Fibroblast of pulmonary artery (primary cell): ENCODE data around the gene VARS2.

ENCODE experiments used
- DNase-seq: peaks from one replicate; pipeline ENCODE4 v3.0.0-alpha.2; 2010; ENCODE audit warnings: low read depth
- H3K4me3 ChIP-seq: replicated peaks from 2 replicates; pipeline ENCODE4 v1.5.1; 2011; ENCODE audit warnings: low read depth, mild to moderate bottlenecking, control low read depth, low read length, moderate library complexity
- TF ChIP-seq, protein P1 (sequence below): IDR thresholded peaks from 2 replicates; pipeline ENCODE4 v1.5.1; 2011; ENCODE audit warnings: mild to moderate bottlenecking, control low read depth, low read length, inconsistent platforms; ENCODE audit errors: missing control alignments

The VARS2 gene

DNA sequence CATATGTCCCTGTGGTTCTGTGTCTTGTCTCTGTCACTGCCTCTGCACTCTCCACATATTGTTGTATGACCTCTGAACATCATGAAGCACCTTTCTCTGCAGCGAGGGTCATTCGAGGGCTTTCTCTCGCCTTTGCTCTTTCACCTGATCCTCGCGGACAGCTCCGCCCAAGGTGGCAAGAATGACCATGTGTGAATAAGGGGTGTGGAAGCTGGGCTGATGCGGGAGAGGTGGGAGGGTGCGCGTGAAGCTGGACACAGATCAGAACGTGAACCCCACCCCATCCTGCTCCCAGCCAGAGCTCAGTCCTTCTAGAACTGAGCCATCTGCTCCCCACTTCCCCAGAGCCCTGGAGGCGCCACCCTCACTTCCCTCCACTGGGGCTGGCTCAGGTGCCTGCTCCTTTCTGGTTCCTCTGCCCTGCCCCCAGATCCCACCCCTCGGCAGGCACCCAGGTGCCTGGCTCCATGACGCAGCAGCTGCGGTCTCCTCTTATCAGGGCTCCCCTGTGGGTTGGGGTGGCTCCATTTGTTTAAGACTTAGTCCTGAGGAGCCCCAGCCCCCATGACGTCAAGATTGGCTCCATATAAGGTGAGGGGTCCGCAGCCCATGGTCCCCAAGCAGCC lies 26.4 kb downstream of the VARS2 start, which contains the start of gene MUCL3:
Gene MUCL3, plus strand, starts transcription at position 613 of the 626 bp plus-strand sequence. CDS start 27 bp downstream, outside the sequence.
- DNase-seq: no peak
- no peak within 1 kb of the TSS for H3K4me3 ChIP-seq
- TF ChIP-seq, protein P1, sequence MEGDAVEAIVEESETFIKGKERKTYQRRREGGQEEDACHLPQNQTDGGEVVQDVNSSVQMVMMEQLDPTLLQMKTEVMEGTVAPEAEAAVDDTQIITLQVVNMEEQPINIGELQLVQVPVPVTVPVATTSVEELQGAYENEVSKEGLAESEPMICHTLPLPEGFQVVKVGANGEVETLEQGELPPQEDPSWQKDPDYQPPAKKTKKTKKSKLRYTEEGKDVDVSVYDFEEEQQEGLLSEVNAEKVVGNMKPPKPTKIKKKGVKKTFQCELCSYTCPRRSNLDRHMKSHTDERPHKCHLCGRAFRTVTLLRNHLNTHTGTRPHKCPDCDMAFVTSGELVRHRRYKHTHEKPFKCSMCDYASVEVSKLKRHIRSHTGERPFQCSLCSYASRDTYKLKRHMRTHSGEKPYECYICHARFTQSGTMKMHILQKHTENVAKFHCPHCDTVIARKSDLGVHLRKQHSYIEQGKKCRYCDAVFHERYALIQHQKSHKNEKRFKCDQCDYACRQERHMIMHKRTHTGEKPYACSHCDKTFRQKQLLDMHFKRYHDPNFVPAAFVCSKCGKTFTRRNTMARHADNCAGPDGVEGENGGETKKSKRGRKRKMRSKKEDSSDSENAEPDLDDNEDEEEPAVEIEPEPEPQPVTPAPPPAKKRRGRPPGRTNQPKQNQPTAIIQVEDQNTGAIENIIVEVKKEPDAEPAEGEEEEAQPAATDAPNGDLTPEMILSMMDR: no peak

DNA sequence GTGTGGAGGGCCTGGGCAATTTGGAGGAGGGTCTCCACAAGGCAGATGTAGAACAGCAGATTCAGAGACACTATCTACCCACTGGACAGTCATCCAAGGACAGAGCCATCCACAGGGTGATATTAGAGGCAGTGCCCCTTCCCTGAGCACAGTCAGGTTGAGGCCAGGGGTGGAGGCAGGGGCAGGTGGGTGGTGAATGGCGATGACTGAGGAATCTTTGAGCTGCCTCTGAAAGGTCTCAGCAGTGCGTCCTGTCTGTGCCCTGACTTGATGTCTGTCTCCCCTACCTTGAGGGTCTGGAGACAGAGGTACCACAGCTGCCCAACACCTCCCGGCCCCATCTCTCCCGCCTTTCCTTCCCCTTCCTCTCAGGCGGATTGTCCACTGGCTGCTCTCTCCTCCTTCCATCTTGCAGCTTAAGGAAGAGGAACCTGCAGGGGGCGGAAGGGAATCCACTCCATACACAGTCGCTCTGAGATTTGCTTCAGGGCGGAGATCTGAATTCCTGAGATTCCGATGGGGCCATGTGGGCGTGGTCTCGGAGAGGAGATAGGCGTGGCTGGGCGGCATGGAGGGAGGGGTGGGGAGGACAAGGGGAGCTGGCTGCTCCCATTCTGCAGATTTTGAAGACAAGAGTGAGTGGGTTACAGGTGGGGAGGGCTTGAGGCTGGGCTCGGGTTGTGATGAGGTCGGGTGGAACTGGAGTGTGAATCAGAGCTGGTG lies 28.5 kb downstream of the VARS2 start:
- TF ChIP-seq, protein P1: peak; percentile 72
- DNase-seq: peak; percentile 85
- no peak overlapping the region for H3K4me3 ChIP-seq

DNA sequence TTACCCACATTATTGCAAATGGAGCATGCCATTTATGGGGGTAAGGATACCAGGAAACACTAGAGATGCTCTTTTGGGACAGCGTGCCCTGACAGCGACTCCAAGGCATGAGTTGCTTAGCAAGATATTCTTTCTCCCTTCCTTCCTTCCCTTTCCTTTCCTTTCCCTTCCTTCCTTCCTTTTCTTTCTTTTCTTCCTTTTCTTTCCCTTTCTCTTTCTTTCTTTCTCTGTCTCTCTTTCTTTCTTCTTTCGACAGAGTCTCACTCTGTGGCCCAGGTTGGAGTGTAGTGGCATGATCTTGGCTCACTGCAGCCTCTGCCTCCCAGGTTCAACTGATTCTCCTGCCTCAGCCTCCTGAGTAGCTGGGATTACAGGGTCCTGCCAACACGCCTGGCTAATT lies 30.0 kb downstream of the VARS2 start:
- H3K4me3 ChIP-seq: no peak overlapping the region
- TF ChIP-seq, protein P1: no peak
- DNase-seq: no peak

GRCh38 chr6:30945281-30945680 lies 31.2 kb downstream of the VARS2 start:
- TF ChIP-seq, protein P1: no peak
- DNase-seq: no peak
- no peak overlapping the region for H3K4me3 ChIP-seq

DNA sequence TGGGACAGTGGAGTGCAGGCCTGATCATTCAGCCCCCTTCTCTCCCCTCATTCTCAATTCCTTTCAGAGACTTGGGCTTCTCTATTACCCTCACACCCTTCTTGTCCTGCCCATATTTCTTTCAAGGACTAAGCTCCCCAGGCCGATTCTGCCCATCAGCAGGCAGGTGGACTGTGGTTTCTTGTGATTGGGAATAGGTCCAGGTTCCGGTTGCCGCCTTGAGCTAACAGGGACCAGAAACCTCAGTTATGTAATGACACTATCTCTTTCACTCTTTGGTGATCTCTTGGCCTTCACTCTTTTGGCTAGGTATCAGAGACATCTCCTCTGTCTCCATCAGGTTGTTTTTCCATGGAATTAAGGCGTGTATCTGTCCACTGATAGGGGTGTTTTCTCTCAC lies 33.2 kb downstream of the VARS2 start:
- TF ChIP-seq, protein P1: no peak
- no peak overlapping the region for H3K4me3 ChIP-seq
- no peak for DNase-seq

DNA sequence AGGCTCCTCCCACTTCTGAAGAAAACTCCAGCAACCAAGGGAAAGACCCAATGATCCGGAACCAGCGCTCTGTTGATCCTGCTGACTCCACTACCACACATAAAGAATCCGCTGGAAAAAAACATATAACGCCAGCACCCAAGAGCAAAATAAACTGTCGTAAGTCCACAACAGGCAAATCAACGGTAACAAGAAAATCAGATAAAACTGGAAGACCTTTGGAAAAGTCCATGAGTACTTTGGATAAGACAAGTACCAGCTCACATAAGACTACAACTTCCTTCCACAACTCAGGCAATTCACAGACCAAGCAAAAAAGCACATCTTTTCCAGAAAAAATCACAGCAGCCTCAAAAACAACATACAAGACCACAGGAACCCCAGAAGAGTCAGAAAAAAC lies 34.8 kb downstream of the VARS2 start:
- H3K4me3 ChIP-seq: no peak overlapping the region
- TF ChIP-seq, protein P1: no peak
- no peak for DNase-seq

- H3K4me3 ChIP-seq: no peak overlapping the region
- TF ChIP-seq, protein P1: no peak
- DNase-seq: no peak
Measured at GRCh38 chr6:30951907-30952469, 38.0 kb downstream of the VARS2 start.
